ENCODE measurements around the gene TTC21A.

The TTC21A gene

GRCh38 chr3:39137991-39138803, 30.7 kb downstream of the TTC21A start:
- peak; percentile 40 for DNase-seq

GRCh38 chr3:39138804-39139415, 31.4 kb downstream of the TTC21A start:
- DNase-seq, result no peak

- no peak for DNase-seq
Observed at GRCh38 chr3:39139442-39139841, 32.0 kb downstream of the TTC21A start.

GRCh38 chr3:39140341-39140971, 33.0 kb downstream of the TTC21A start:
- DNase-seq, result no peak

GRCh38 chr3:39141171-39141995, 33.9 kb downstream of the TTC21A start:
- no peak for DNase-seq

- DNase-seq, result no peak
Observed at GRCh38 chr3:39142067-39142466, 34.6 kb downstream of the TTC21A start.

- no peak for DNase-seq
Observed at GRCh38 chr3:39143051-39143885, 35.8 kb downstream of the TTC21A start.

- DNase-seq, result no peak
Observed at GRCh38 chr3:39144095-39144747, 36.7 kb downstream of the TTC21A start.

- DNase-seq, result no peak
Observed at GRCh38 chr3:39144748-39145380, 37.4 kb downstream of the TTC21A start.

- DNase-seq, result no peak
Observed at GRCh38 chr3:39146083-39146501, 38.6 kb downstream of the TTC21A start.

GRCh38 chr3:39146611-39147591, 39.4 kb downstream of the TTC21A start:
- DNase-seq, result peak; percentile 68

GRCh38 chr3:39147711-39148434, 40.4 kb downstream of the TTC21A start:
- peak; percentile 61 for DNase-seq

GRCh38 chr3:39148435-39149058, 41.1 kb downstream of the TTC21A start:
- no peak for DNase-seq

- no peak for DNase-seq
Observed at GRCh38 chr3:39149059-39149455, 41.6 kb downstream of the TTC21A start.

- DNase-seq, result no peak
Observed at GRCh38 chr3:39149498-39150147, 42.1 kb downstream of the TTC21A start.

GRCh38 chr3:39150148-39150802, 42.8 kb downstream of the TTC21A start:
- DNase-seq, result no peak
